K562 (cell line): Measurements from ENCODE around the gene MOCOS. TPM values are rescaled to one million over a fixed set of nuclear protein-coding genes. Genes with fewer than 3 reads are reported as not detected.

Source experiments
- ATAC-seq: fragments of 200-7000 bp; cut with Tn5 transposase; 3 replicates; pipeline ENCODE4 v1.9.1; 2020; ENCODE audit warnings: moderate library complexity
- BruUV-seq: library from RNA; stranded (reverse); fragments of 400-500 nt; replicated peaks from 2 replicates; lab custom pipeline; 2021; lab: Mats Ljungman, UMichigan
- CTCF ChIA-PET: fragments of 300-600 bp; formaldehyde crosslinking; extraction: SDS; loops from one replicate; lab custom pipeline; 2021; ENCODE audit warnings: low intra/inter-chr PET ratio; lab: Yijun Ruan, JAX
- POLR2A ChIA-PET: fragments of 300-600, 350-650 bp; sonication (Branson Sonifier 250); formaldehyde crosslinking; extraction: SDS; loops from one replicate; lab custom pipeline; 2021; ENCODE audit warnings: antibody characterized with exemption, inconsistent platforms; lab: Yijun Ruan, JAX
- DNase-seq, 4 experiments: peaks; one replicate each; pipeline versions ENCODE4 v3.0.0 to v3.0.0-alpha.2; 2011 to 2018; ENCODE audit warnings: low spot score in 3 of 4, mixed read lengths in 3 of 4; ENCODE audit errors: extremely low read depth in 1 of 4
- FAIRE-seq: peaks from 2 replicates; lab custom pipeline; 2011; peaks lifted over from hg19 to GRCh38; lab: Jason Lieb, UNC
- H2AFZ ChIP-seq: 2 replicates; pipeline ENCODE4 v1.6.0; 2011; ENCODE audit warnings: low read depth, low read length, control low read depth, inconsistent platforms
- H3K27ac ChIP-seq: fragments of 200-600 bp; 3 replicates; pipeline ENCODE4 v1.8.0; 2011; ENCODE audit warnings: low read depth, mild to moderate bottlenecking, control low read depth, inconsistent platforms, low read length, moderate library complexity, mixed read lengths; ENCODE audit errors: extremely low read depth
- H3K27me3 ChIP-seq, 2 experiments: fragments of 300-600 bp in 1 of 2; 2 replicates in 1 of 2; 3 replicates in 1 of 2; pipeline versions ENCODE4 v1.6.0 to v1.8.0; 2011; ENCODE audit warnings: inconsistent platforms in 2 of 2, low read length in 2 of 2, mild to moderate bottlenecking in 1 of 2, mixed read lengths in 1 of 2, moderate library complexity in 1 of 2; ENCODE audit not compliant: control insufficient read depth in 2 of 2, insufficient read depth in 2 of 2
- H3K36me3 ChIP-seq: fragments of 300-600 bp; 3 replicates; pipeline ENCODE4 v1.8.0; 2011; ENCODE audit warnings: mild to moderate bottlenecking, low read length, inconsistent platforms; ENCODE audit not compliant: control insufficient read depth, insufficient read depth
- H3K4me1 ChIP-seq, 2 experiments: fragments of 200-600 bp in 1 of 2; replicated peaks in 1 of 2; 2 replicates in 1 of 2; 3 replicates in 1 of 2; pipeline versions ENCODE4 v1.5.1 to v1.8.0; 2011; ENCODE audit warnings: inconsistent platforms in 2 of 2, low read length in 2 of 2, mild to moderate bottlenecking in 1 of 2, mixed read lengths in 1 of 2, moderate library complexity in 1 of 2; ENCODE audit not compliant: control insufficient read depth in 2 of 2, insufficient read depth in 2 of 2
- H3K4me2 ChIP-seq: 2 replicates; pipeline ENCODE4 v1.6.1; 2011; ENCODE audit warnings: low read length, control low read depth, inconsistent platforms, mixed read lengths; ENCODE audit not compliant: insufficient read depth
- H3K4me3 ChIP-seq: fragments of 200-600 bp; sonication (generic), shearing (Covaris generic); 2 replicates; pipeline ENCODE4 v1.5.1; 2016; ENCODE audit warnings: control low read depth, inconsistent platforms
- H3K79me2 ChIP-seq: fragments of 200-600 bp; 3 replicates; pipeline ENCODE4 v1.8.0; 2011; ENCODE audit warnings: low read length, inconsistent platforms; ENCODE audit not compliant: control insufficient read depth, insufficient read depth
- H3K9ac ChIP-seq, 2 experiments: 2 replicates each; pipeline versions ENCODE4 v1.6.0 to v1.6.1; 2011; ENCODE audit warnings: low read depth in 2 of 2, low read length in 2 of 2, control low read depth in 1 of 2, inconsistent platforms in 1 of 2, mild to moderate bottlenecking in 1 of 2, mixed read lengths in 1 of 2; ENCODE audit not compliant: insufficient read depth in 1 of 2
- H3K9me1 ChIP-seq: one replicate; pipeline ENCODE4 v1.6.0; 2011; ENCODE audit warnings: inconsistent platforms, mild to moderate bottlenecking, low read length, moderate library complexity; ENCODE audit not compliant: control insufficient read depth, insufficient read depth
- H3K9me3 ChIP-seq: replicated peaks from 2 replicates; pipeline ENCODE4 v1.5.1; 2011; ENCODE audit warnings: low read depth, low read length, inconsistent platforms; ENCODE audit not compliant: control insufficient read depth, insufficient read depth
- H4K20me1 ChIP-seq: replicated peaks from 2 replicates; pipeline ENCODE4 v1.6.1; 2011; ENCODE audit warnings: low read length, inconsistent platforms, mixed read lengths; ENCODE audit not compliant: control insufficient read depth, insufficient read depth
- C11orf30 ChIP-seq: fragments of 450-650 bp; IDR thresholded peaks from 2 replicates; pipeline ENCODE4 v1.6.1; 2016; ENCODE audit warnings: low read depth, mild to moderate bottlenecking
- DIDO1 ChIP-seq: fragments of 450-650 bp; IDR thresholded peaks from 2 replicates; pipeline ENCODE4 v1.6.1; 2016; ENCODE audit warnings: low read depth, missing biosample characterization, missing genetic modification characterization
- HMBOX1 ChIP-seq: sonication (generic); IDR thresholded peaks from 2 replicates; pipeline ENCODE4 v1.6.1; 2016
- HOMEZ ChIP-seq: fragments of 250-450 bp; sonication (Bioruptor Pico); IDR thresholded peaks from 2 replicates; pipeline ENCODE4 v1.4.0; 2020; ENCODE audit warnings: mild to moderate bottlenecking, moderate library complexity
- SMAD3 ChIP-seq: fragments of 450-650 bp; formaldehyde crosslinking; conservative IDR thresholded peaks from 2 replicates; pipeline ENCODE4 v1.4.0; 2020; ENCODE audit warnings: mild to moderate bottlenecking
- SREBF2 ChIP-seq: sonication (generic); formaldehyde crosslinking; IDR thresholded peaks from 2 replicates; pipeline ENCODE4 v1.4.0; 2020; ENCODE audit warnings: mild to moderate bottlenecking, missing genetic modification reagents
- TGIF2 ChIP-seq: sonication (generic); formaldehyde crosslinking; IDR thresholded peaks from 2 replicates; pipeline ENCODE4 v1.8.1; 2022; ENCODE audit warnings: mild to moderate bottlenecking, missing genetic modification reagents, moderate library complexity
- TRIM25 ChIP-seq: fragments of 450-650 bp; IDR thresholded peaks from 2 replicates; pipeline ENCODE4 v1.7.0; 2016; ENCODE audit warnings: borderline replicate concordance
- ZEB2 ChIP-seq: fragments of 450-650 bp; IDR thresholded peaks from 2 replicates; pipeline ENCODE4 v1.6.1; 2016
- ZNF253 ChIP-seq: fragments of 250-450 bp; sonication (Bioruptor Pico); conservative IDR thresholded peaks from 2 replicates; pipeline ENCODE4 v1.6.1; 2021; ENCODE audit warnings: mild to moderate bottlenecking
- ZNF354B ChIP-seq: fragments of 250-450 bp; sonication (Bioruptor Pico); IDR thresholded peaks from 2 replicates; pipeline ENCODE4 v1.4.0; 2020
- WGBS: fragments of 100-300 bp; shearing (Covaris generic); methylation state at CpG from one replicate; pipeline ENCODE4 v1.1.6; 2016; ENCODE audit warnings: low coverage, mixed read lengths; ENCODE audit not compliant: insufficient coverage; ENCODE audit errors: missing lambda C conversion rate; 5-methylcytosine and 5-hydroxymethylcytosine counted together
- in situ Hi-C: fragments of 300-500 bp; cut with MboI; formaldehyde crosslinking; loops from 4 replicates; pipeline ENCODE4 v1.15.0; 2018; ENCODE audit warnings: inconsistent platforms, mixed read lengths
- intact Hi-C: fragments of 100-400 bp; cut with micrococcal nuclease; formaldehyde crosslinking; loops from 2 replicates; pipeline ENCODE4 v1.14.2; 2022
- polyA plus RNA-seq, 8 experiments: library from polyadenylated mRNA; depleted of rRNA in 4 of 8; stranded (reverse) in 5 of 8; unstranded in 3 of 8; fragments of >200 nt; fragmentation: Nextera tagmentation in 2 of 8; fragmentation: Illumina TruSeq in 1 of 8; extraction: Ambion mirVana in 2 of 8; extraction: Trizol in 1 of 8; gene quantifications; 2 replicates each; pipeline versions ENCODE4 v1.2.1 to v1.2.3, GENCODE V29; 2011 to 2014; ENCODE audit warnings: inconsistent platforms in 1 of 8, missing spikeins in 1 of 8
- total RNA-seq, 7 experiments: library from RNA; depleted of rRNA in 6 of 7; stranded (reverse); fragments of >200 nt in 6 of 7; fragmentation: Illumina TruSeq in 2 of 7; extraction: Trizol in 2 of 7; gene quantifications; 2 replicates each; pipeline versions ENCODE4 v1.2.1 to v1.2.3, GENCODE V29; 2011 to 2021; ENCODE audit warnings: low replicate concordance in 1 of 7
- TF ChIP-seq, protein P1 (sequence below), 3 experiments: fragments of 200-800 bp in 1 of 3; sonication (Bioruptor generic) in 1 of 3; sonication (generic) in 1 of 3; formaldehyde crosslinking in 1 of 3; IDR thresholded peaks; 2 replicates each; pipeline versions ENCODE4 v1.6.1 to v1.8.0; 2016 to 2022; ENCODE audit warnings: mild to moderate bottlenecking in 2 of 3, missing compliant biosample characterization in 2 of 3, missing genetic modification characterization in 2 of 3, missing genetic modification reagents in 1 of 3
- TF ChIP-seq, protein P2 (sequence below): sonication (generic); formaldehyde crosslinking; IDR thresholded peaks from 2 replicates; pipeline ENCODE4 v1.8.0; 2022; ENCODE audit warnings: missing genetic modification reagents, mild to moderate bottlenecking, moderate library complexity, borderline replicate concordance

Gene MOCOS
- total and polyA plus RNA-seq, 9 of the 15 experiments (the other 6 are each of a cell fraction or from before 2014, with no cell fraction given) = 4.5 to 12.4 (median 9.1) TPM

DNA sequence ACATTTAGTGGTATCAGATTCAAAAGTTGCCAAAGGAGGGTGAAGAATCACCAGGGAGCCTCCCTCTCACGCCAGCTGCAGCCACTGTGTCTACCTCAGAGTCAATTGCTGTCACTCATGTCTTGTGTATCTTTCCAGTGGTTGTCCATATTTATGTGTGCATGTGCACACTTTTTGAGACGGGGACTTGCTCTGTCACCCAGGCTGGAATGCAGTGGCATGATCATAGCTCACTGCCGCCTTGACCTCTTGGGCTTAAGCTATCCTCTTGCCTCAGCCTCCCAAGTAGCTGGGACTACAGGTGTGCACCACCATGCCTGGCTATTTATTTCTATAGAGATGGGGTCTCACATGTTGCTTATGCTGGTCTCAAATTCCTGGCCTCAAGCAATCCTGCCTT is 4.0 kb downstream of the MOCOS start:
- no peak for ATAC-seq
- ChIA-PET POLR2A (interaction anchor here (0.6 to 1.4 kb wide), 3 partner anchors 20 to 71 kb away, joined by 3 to 4 read pairs (median 3); no protein-coding TSS in a partner anchor), CTCF (no interaction called here)
- intact Hi-C loops = no loop called here
- no peak for DNase-seq
- Histone ChIP-seq H3K79me2 (peaks cover 22% of the 10 kb centered on the region), H3K27me3 (no peaks in the 10 kb centered on the region), H4K20me1 (0 out of 2 replicates have a peak, but pooled peaks cover 5% of the 10 kb centered on the region), H3K4me1 (peaks cover 12 to 26% of the 10 kb centered on the region in 2 experiments; a peak in 4 of 5 replicates), H3K9me1 (no peaks in the 10 kb centered on the region), H3K4me2 (no peak overlapping the region), H3K36me3 (peaks cover 14% of the 10 kb centered on the region), H3K9ac (no peak overlapping the region), H3K9me3 (no peaks in the 10 kb centered on the region), H3K4me3 (no peak overlapping the region), H2AFZ (no peak overlapping the region)
- in situ Hi-C loops = no loop called here
- WGBS = 98% methylated on average over 3 of the region's 3 CpGs
- no TSS peak for BruUV-seq
- FAIRE-seq = no peak
- TF ChIP-seq, protein P1, sequence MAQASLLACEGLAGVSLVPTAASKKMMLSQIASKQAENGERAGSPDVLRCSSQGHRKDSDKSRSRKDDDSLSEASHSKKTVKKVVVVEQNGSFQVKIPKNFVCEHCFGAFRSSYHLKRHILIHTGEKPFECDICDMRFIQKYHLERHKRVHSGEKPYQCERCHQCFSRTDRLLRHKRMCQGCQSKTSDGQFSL (CRISPR knock-in tag; IDR thresholded peaks at IDR 0.05) = no peak
- TF ChIP-seq, protein P1 (tag; IDR thresholded peaks at IDR 0.05) = no peak
- no peak for TF ChIP-seq SREBF2 (CRISPR knock-in tag)
- no peak for TF ChIP-seq TRIM25
- TF ChIP-seq C11orf30 = no peak
- no peak for TF ChIP-seq ZNF253 (CRISPR knock-in tag)
- no peak for TF ChIP-seq HOMEZ (CRISPR knock-in tag)
- no peak for TF ChIP-seq TGIF2 (CRISPR knock-in tag)
- no peak for TF ChIP-seq ZEB2
- TF ChIP-seq, protein P2, sequence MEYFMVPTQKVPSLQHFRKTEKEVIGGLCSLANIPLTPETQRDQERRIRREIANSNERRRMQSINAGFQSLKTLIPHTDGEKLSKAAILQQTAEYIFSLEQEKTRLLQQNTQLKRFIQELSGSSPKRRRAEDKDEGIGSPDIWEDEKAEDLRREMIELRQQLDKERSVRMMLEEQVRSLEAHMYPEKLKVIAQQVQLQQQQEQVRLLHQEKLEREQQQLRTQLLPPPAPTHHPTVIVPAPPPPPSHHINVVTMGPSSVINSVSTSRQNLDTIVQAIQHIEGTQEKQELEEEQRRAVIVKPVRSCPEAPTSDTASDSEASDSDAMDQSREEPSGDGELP = no peak
- no peak for TF ChIP-seq ZNF354B (CRISPR knock-in tag)
- TF ChIP-seq SMAD3 (CRISPR knock-in tag) = no peak
- TF ChIP-seq HMBOX1 = no peak
- TF ChIP-seq DIDO1 = no peak
- TF ChIP-seq, all 486 proteins: peak for 0
- no peak overlapping the region for H3K27ac ChIP-seq
